ENCODE measurements around the gene CNEP1R1.
"Not testable (repeated sequence)": the region's sequence is repeated elsewhere in the genome, so short reads cannot be mapped to it uniquely, and the experiment has no call there.

CNEP1R1 gene

DNA sequence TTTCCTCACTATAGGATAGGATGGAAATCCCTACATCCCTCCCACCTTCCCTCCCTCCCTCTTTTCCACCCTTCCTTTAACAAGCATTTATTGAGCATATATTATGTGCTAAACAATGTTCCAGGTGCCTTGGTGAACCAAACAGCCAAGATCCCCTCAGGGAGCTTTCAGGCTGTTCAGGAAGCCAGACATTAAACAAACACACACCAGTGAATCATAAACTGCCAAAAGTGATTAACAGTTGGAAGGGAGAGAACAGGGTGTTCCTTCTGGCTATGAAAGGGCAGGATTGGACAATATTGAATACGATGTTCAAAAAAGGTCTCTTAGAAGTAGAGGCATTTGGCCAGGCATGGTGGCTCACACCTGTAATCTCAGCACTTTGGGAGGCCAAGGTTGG lies 22.8 kb upstream of the CNEP1R1 start:
- TF ChIP-seq, protein P1, sequence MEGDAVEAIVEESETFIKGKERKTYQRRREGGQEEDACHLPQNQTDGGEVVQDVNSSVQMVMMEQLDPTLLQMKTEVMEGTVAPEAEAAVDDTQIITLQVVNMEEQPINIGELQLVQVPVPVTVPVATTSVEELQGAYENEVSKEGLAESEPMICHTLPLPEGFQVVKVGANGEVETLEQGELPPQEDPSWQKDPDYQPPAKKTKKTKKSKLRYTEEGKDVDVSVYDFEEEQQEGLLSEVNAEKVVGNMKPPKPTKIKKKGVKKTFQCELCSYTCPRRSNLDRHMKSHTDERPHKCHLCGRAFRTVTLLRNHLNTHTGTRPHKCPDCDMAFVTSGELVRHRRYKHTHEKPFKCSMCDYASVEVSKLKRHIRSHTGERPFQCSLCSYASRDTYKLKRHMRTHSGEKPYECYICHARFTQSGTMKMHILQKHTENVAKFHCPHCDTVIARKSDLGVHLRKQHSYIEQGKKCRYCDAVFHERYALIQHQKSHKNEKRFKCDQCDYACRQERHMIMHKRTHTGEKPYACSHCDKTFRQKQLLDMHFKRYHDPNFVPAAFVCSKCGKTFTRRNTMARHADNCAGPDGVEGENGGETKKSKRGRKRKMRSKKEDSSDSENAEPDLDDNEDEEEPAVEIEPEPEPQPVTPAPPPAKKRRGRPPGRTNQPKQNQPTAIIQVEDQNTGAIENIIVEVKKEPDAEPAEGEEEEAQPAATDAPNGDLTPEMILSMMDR (conservative IDR thresholded peaks at IDR 0.05; ENCODE audit: low read depth, low read length): no peak
- DNase-seq (ENCODE audit: low read depth): no peak
- no peak overlapping the region for H3K4me3 ChIP-seq (ENCODE audit: low read depth, low read length)

DNA sequence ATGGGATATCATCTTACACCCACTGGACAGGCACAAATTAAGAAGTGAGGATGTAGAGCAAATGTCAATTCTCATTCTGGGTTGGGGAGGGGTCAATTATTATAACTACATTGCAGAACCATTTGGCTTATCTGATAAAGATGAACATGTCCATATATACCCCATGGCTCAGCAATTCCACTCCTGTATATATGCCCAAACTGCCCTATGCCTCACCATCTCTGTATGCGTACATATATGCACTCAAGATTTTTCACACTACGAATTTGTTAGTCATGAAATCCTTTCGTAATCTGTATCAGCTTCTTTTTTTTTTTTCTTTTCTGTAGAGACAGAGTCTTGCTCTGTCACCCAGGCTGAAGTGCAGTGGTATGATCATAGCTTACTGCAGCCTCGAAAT lies 20.8 kb upstream of the CNEP1R1 start:
- no peak for DNase-seq (ENCODE audit: low read depth)
- TF ChIP-seq, protein P1 (conservative IDR thresholded peaks at IDR 0.05; ENCODE audit: low read depth, low read length): no peak
- H3K4me3 ChIP-seq (ENCODE audit: low read depth, low read length): no peak overlapping the region

DNA sequence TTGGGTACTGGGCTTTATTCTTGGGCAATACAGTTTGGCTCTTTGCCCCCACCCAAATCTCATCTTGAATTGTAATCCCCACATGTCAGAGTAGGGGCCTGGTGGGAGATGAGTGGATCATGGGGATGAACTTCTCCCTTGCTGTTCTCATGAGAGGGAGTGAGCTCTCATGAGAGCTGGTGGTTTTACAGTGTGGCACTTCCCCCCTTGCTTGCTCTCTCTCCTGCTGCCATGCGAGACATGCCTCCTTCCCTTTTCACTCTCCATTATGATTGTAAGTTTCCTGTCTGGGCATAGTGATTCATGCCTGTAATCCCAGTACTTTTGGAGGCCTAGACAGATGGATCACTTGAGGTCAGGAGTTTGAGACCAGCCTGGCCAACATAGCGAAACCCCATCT lies 18.1 kb upstream of the CNEP1R1 start:
- no peak for DNase-seq (ENCODE audit: low read depth)
- H3K4me3 ChIP-seq (ENCODE audit: low read depth, low read length): no peak overlapping the region
- TF ChIP-seq, protein P1 (conservative IDR thresholded peaks at IDR 0.05; ENCODE audit: low read depth, low read length): no peak

DNA sequence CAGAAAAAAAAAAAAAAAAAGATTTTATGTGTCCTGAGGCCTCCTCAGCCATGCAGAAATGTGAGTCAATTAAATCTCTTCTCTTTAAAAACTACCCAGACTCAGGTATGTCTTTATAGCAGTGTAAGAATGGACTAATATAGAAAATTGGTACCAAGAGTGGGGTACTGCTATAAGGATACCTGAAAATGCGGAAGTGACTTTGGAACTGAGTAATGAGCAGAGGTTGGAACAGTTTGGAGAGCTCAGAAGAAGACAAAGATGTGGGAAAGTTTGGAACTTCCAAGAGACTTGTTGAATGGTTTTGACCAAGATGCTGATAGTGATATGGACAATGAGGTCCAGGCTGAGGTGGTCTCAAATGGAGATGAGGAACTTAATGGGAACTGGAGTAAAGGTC lies 17.3 kb upstream of the CNEP1R1 start:
- H3K4me3 ChIP-seq (ENCODE audit: low read depth, low read length): no peak overlapping the region
- DNase-seq (ENCODE audit: low read depth): no peak
- TF ChIP-seq, protein P1 (conservative IDR thresholded peaks at IDR 0.05; ENCODE audit: low read depth, low read length): no peak

- DNase-seq (ENCODE audit: low read depth): no peak
- no peak overlapping the region for H3K4me3 ChIP-seq (ENCODE audit: low read depth, low read length)
- TF ChIP-seq, protein P1 (conservative IDR thresholded peaks at IDR 0.05; ENCODE audit: low read depth, low read length): no peak
These were observed 14.8 kb upstream of the CNEP1R1 start for GRCh38 chr16:50010212-50010611.

GRCh38 chr16:50011707-50012106 lies 13.3 kb upstream of the CNEP1R1 start:
- DNase-seq (ENCODE audit: low read depth): peak; percentile 38
- TF ChIP-seq, protein P1 (conservative IDR thresholded peaks at IDR 0.05; ENCODE audit: low read depth, low read length): no peak
- H3K4me3 ChIP-seq (ENCODE audit: low read depth, low read length): no peak overlapping the region

DNA sequence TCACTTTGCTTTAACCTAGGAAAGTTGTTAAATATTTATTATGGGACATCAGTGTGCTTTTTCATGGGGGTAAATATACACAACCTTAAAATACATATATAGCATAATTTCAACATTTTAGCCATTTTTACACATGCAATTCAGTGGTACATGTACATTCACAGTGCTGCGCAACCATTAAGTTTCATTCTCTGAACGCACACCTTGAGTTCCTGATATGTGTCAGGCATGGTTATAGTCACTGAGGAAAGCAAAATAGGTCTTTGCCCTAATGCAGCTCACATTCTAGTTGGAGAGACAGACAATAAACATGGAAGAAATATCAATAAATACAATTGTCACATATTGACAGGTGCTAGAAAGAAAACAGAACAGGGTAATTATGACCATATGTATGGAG lies 12.8 kb upstream of the CNEP1R1 start:
- H3K4me3 ChIP-seq (ENCODE audit: low read depth, low read length): no peak overlapping the region
- TF ChIP-seq, protein P1 (conservative IDR thresholded peaks at IDR 0.05; ENCODE audit: low read depth, low read length): no peak
- DNase-seq (ENCODE audit: low read depth): no peak

GRCh38 chr16:50014211-50014610 lies 10.8 kb upstream of the CNEP1R1 start:
- not testable (repeated sequence) for H3K4me3 ChIP-seq (ENCODE audit: low read depth, low read length)
- DNase-seq (ENCODE audit: low read depth): peak; percentile 15
